K562 (cell line): ENCODE measurements around the gene RNF207. TPM values are rescaled to one million over a fixed set of nuclear protein-coding genes. Genes with fewer than 3 reads are reported as not detected.

ENCODE experiments used
- ATAC-seq: fragments of 200-7000 bp; cut with Tn5 transposase; 3 replicates; pipeline ENCODE4 v1.9.1; 2020; ENCODE audit warnings: moderate library complexity
- BruUV-seq: library from RNA; stranded (reverse); fragments of 400-500 nt; replicated peaks from 2 replicates; lab custom pipeline; 2021; lab: Mats Ljungman, UMichigan
- CTCF ChIA-PET: fragments of 300-600 bp; formaldehyde crosslinking; extraction: SDS; loops from one replicate; lab custom pipeline; 2021; ENCODE audit warnings: low intra/inter-chr PET ratio; lab: Yijun Ruan, JAX
- POLR2A ChIA-PET: fragments of 300-600, 350-650 bp; sonication (Branson Sonifier 250); formaldehyde crosslinking; extraction: SDS; loops from one replicate; lab custom pipeline; 2021; ENCODE audit warnings: antibody characterized with exemption, inconsistent platforms; lab: Yijun Ruan, JAX
- DNase-seq, 4 experiments: peaks; one replicate each; pipeline versions ENCODE4 v3.0.0 to v3.0.0-alpha.2; 2011 to 2018; ENCODE audit warnings: low spot score in 3 of 4, mixed read lengths in 3 of 4; ENCODE audit errors: extremely low read depth in 1 of 4
- FAIRE-seq: peaks from 2 replicates; lab custom pipeline; 2011; peaks lifted over from hg19 to GRCh38; lab: Jason Lieb, UNC
- H2AFZ ChIP-seq: 2 replicates; pipeline ENCODE4 v1.6.0; 2011; ENCODE audit warnings: low read depth, low read length, control low read depth, inconsistent platforms
- H3K27ac ChIP-seq: fragments of 200-600 bp; 3 replicates; pipeline ENCODE4 v1.8.0; 2011; ENCODE audit warnings: low read depth, mild to moderate bottlenecking, control low read depth, inconsistent platforms, low read length, moderate library complexity, mixed read lengths; ENCODE audit errors: extremely low read depth
- H3K27me3 ChIP-seq, 2 experiments: fragments of 300-600 bp in 1 of 2; 2 replicates in 1 of 2; 3 replicates in 1 of 2; pipeline versions ENCODE4 v1.6.0 to v1.8.0; 2011; ENCODE audit warnings: inconsistent platforms in 2 of 2, low read length in 2 of 2, mild to moderate bottlenecking in 1 of 2, mixed read lengths in 1 of 2, moderate library complexity in 1 of 2; ENCODE audit not compliant: control insufficient read depth in 2 of 2, insufficient read depth in 2 of 2
- H3K36me3 ChIP-seq: fragments of 300-600 bp; 3 replicates; pipeline ENCODE4 v1.8.0; 2011; ENCODE audit warnings: mild to moderate bottlenecking, low read length, inconsistent platforms; ENCODE audit not compliant: control insufficient read depth, insufficient read depth
- H3K4me1 ChIP-seq, 2 experiments: fragments of 200-600 bp in 1 of 2; replicated peaks in 1 of 2; 2 replicates in 1 of 2; 3 replicates in 1 of 2; pipeline versions ENCODE4 v1.5.1 to v1.8.0; 2011; ENCODE audit warnings: inconsistent platforms in 2 of 2, low read length in 2 of 2, mild to moderate bottlenecking in 1 of 2, mixed read lengths in 1 of 2, moderate library complexity in 1 of 2; ENCODE audit not compliant: control insufficient read depth in 2 of 2, insufficient read depth in 2 of 2
- H3K4me2 ChIP-seq: 2 replicates; pipeline ENCODE4 v1.6.1; 2011; ENCODE audit warnings: low read length, control low read depth, inconsistent platforms, mixed read lengths; ENCODE audit not compliant: insufficient read depth
- H3K4me3 ChIP-seq: fragments of 200-600 bp; sonication (generic), shearing (Covaris generic); 2 replicates; pipeline ENCODE4 v1.5.1; 2016; ENCODE audit warnings: control low read depth, inconsistent platforms
- H3K79me2 ChIP-seq: fragments of 200-600 bp; 3 replicates; pipeline ENCODE4 v1.8.0; 2011; ENCODE audit warnings: low read length, inconsistent platforms; ENCODE audit not compliant: control insufficient read depth, insufficient read depth
- H3K9ac ChIP-seq, 2 experiments: 2 replicates each; pipeline versions ENCODE4 v1.6.0 to v1.6.1; 2011; ENCODE audit warnings: low read depth in 2 of 2, low read length in 2 of 2, control low read depth in 1 of 2, inconsistent platforms in 1 of 2, mild to moderate bottlenecking in 1 of 2, mixed read lengths in 1 of 2; ENCODE audit not compliant: insufficient read depth in 1 of 2
- H3K9me1 ChIP-seq: one replicate; pipeline ENCODE4 v1.6.0; 2011; ENCODE audit warnings: inconsistent platforms, mild to moderate bottlenecking, low read length, moderate library complexity; ENCODE audit not compliant: control insufficient read depth, insufficient read depth
- H3K9me3 ChIP-seq: replicated peaks from 2 replicates; pipeline ENCODE4 v1.5.1; 2011; ENCODE audit warnings: low read depth, low read length, inconsistent platforms; ENCODE audit not compliant: control insufficient read depth, insufficient read depth
- H4K20me1 ChIP-seq: replicated peaks from 2 replicates; pipeline ENCODE4 v1.6.1; 2011; ENCODE audit warnings: low read length, inconsistent platforms, mixed read lengths; ENCODE audit not compliant: control insufficient read depth, insufficient read depth
- ATF1 ChIP-seq, 2 experiments: fragments of 450-650 bp in 1 of 2; IDR thresholded peaks; 2 replicates each; pipeline ENCODE4 v1.6.1; 2016; ENCODE audit warnings: missing compliant biosample characterization in 1 of 2, missing genetic modification characterization in 1 of 2
- CEBPB ChIP-seq: fragments of 450-650 bp; IDR thresholded peaks from 2 replicates; pipeline ENCODE4 v1.6.1; 2016; ENCODE audit warnings: missing genetic modification characterization, missing compliant biosample characterization
- FOXA3 ChIP-seq, 2 experiments: fragments of 450-650 bp in 1 of 2; sonication (generic) in 1 of 2; formaldehyde crosslinking; IDR thresholded peaks in 1 of 2; conservative IDR thresholded peaks in 1 of 2; 2 replicates each; pipeline versions ENCODE4 v1.4.0 to v1.8.0; 2020 to 2022; ENCODE audit warnings: mild to moderate bottlenecking in 2 of 2, missing genetic modification reagents in 1 of 2
- MIER1 ChIP-seq: fragments of 450-650 bp; IDR thresholded peaks from 2 replicates; pipeline ENCODE4 v1.6.1; 2016; ENCODE audit warnings: antibody characterized with exemption, mild to moderate bottlenecking, low read depth
- RBFOX2 ChIP-seq: fragments of 200-400 bp; formaldehyde crosslinking; IDR thresholded peaks from 2 replicates; pipeline ENCODE4 v1.6.1; 2017; ENCODE audit warnings: low read depth, mild to moderate bottlenecking, low read length, moderate library complexity
- RBM25 ChIP-seq: fragments of 200-400 bp; formaldehyde crosslinking; IDR thresholded peaks from 2 replicates; pipeline ENCODE4 v1.6.1; 2018; ENCODE audit warnings: low read length, low read depth, moderate library complexity; ENCODE audit not compliant: severe bottlenecking
- RBM34 ChIP-seq: fragments of 200-400 bp; formaldehyde crosslinking; IDR thresholded peaks from 2 replicates; pipeline ENCODE4 v1.6.1; 2018; ENCODE audit warnings: low read length, borderline replicate concordance; ENCODE audit not compliant: insufficient read depth
- ZNF134 ChIP-seq: fragments of 250-450 bp; sonication (Bioruptor Pico); conservative IDR thresholded peaks from 2 replicates; pipeline ENCODE4 v1.4.0; 2020
- WGBS: fragments of 100-300 bp; shearing (Covaris generic); methylation state at CpG from one replicate; pipeline ENCODE4 v1.1.6; 2016; ENCODE audit warnings: low coverage, mixed read lengths; ENCODE audit not compliant: insufficient coverage; ENCODE audit errors: missing lambda C conversion rate; 5-methylcytosine and 5-hydroxymethylcytosine counted together
- in situ Hi-C: fragments of 300-500 bp; cut with MboI; formaldehyde crosslinking; loops from 4 replicates; pipeline ENCODE4 v1.15.0; 2018; ENCODE audit warnings: inconsistent platforms, mixed read lengths
- intact Hi-C: fragments of 100-400 bp; cut with micrococcal nuclease; formaldehyde crosslinking; loops from 2 replicates; pipeline ENCODE4 v1.14.2; 2022
- polyA plus RNA-seq, 8 experiments: library from polyadenylated mRNA; depleted of rRNA in 4 of 8; stranded (reverse) in 5 of 8; unstranded in 3 of 8; fragments of >200 nt; fragmentation: Nextera tagmentation in 2 of 8; fragmentation: Illumina TruSeq in 1 of 8; extraction: Ambion mirVana in 2 of 8; extraction: Trizol in 1 of 8; gene quantifications; 2 replicates each; pipeline versions ENCODE4 v1.2.1 to v1.2.3, GENCODE V29; 2011 to 2014; ENCODE audit warnings: inconsistent platforms in 1 of 8, missing spikeins in 1 of 8
- total RNA-seq, 7 experiments: library from RNA; depleted of rRNA in 6 of 7; stranded (reverse); fragments of >200 nt in 6 of 7; fragmentation: Illumina TruSeq in 2 of 7; extraction: Trizol in 2 of 7; gene quantifications; 2 replicates each; pipeline versions ENCODE4 v1.2.1 to v1.2.3, GENCODE V29; 2011 to 2021; ENCODE audit warnings: low replicate concordance in 1 of 7
- TF ChIP-seq, protein P1 (sequence below): sonication (generic); formaldehyde crosslinking; IDR thresholded peaks from 2 replicates; pipeline ENCODE4 v1.8.0; 2022; ENCODE audit warnings: mild to moderate bottlenecking, missing genetic modification reagents
- TF ChIP-seq, protein P2 (sequence below): fragments of 250-450 bp; sonication (Bioruptor Pico); IDR thresholded peaks from 2 replicates; pipeline ENCODE4 v1.4.0; 2020; ENCODE audit warnings: mild to moderate bottlenecking
- TF ChIP-seq, protein P3 (sequence below): fragments of 450-650 bp; IDR thresholded peaks from 2 replicates; pipeline ENCODE4 v1.6.1; 2016; ENCODE audit warnings: antibody characterized with exemption

RNF207 gene
- total and polyA plus RNA-seq, 9 of the 15 experiments (the other 6 are each of a cell fraction or from before 2014, with no cell fraction given) = 2.7 to 30.6 (median 12.9) TPM

GRCh38 chr1:6208723-6209660, 3.1 kb downstream of the RNF207 start (continued):
- no peak for TF ChIP-seq CEBPB
- peak in 1 of 2 experiments; percentile 28; a peak in 2 of 4 replicates for TF ChIP-seq FOXA3 (CRISPR knock-in tag; conservative IDR thresholded peaks at IDR 0.05 in 1 of 2, IDR thresholded peaks at IDR 0.05 in 1 of 2)
- TF ChIP-seq, protein P1, sequence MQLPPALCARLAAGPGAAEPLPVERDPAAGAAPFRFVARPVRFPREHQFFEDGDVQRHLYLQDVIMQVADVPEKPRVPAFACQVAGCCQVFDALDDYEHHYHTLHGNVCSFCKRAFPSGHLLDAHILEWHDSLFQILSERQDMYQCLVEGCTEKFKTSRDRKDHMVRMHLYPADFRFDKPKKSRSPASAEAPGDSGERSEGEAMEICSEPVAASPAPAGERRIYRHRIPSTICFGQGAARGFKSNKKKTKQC (CRISPR knock-in tag) = peak; percentile 77; the same call in 1 of the 2 replicates
- TF ChIP-seq ZNF134 (CRISPR knock-in tag) = no peak
- TF ChIP-seq RBM25 = no peak

GRCh38 chr1:6209661-6210580, 4.0 kb downstream of the RNF207 start:
- Histone ChIP-seq H3K27ac (peak overlapping the region; percentile 75; the same call in 2 of the 3 replicates), H3K9ac (peak overlapping the region; percentile 68 to 95), H3K4me3 (peak overlapping the region; percentile 41), H4K20me1 (no peaks in the 10 kb centered on the region), H3K79me2 (peaks cover 49% of the 10 kb centered on the region), H2AFZ (peak overlapping the region; percentile 86), H3K27me3 (no peaks in the 10 kb centered on the region), H3K4me1 (peaks cover 7 to 72% of the 10 kb centered on the region in 2 experiments; a peak in 4 of 5 replicates), H3K36me3 (peaks cover 56% of the 10 kb centered on the region; the same call in 2 of the 3 replicates), H3K9me1 (peaks cover 4% of the 10 kb centered on the region), H3K9me3 (no peaks in the 10 kb centered on the region), H3K4me2 (peak overlapping the region; percentile 71)
- ChIA-PET CTCF (no interaction called here), POLR2A (interaction anchor here (0.6 to 1.9 kb wide), 5 partner anchors 8 to 298 kb away, joined by 3 to 6 read pairs (median 4); no protein-coding TSS in a partner anchor)
- no peak for FAIRE-seq
- in situ Hi-C loops (no loop called here), intact Hi-C loops (no loop called here)
- no TSS peak for BruUV-seq
- 74% methylated on average over 15 of the region's 17 CpGs for WGBS
- peak; percentile 4; the same call in 1 of the 3 replicates for ATAC-seq
- DNase-seq = peak; percentile 38 to 51 (median 40)
- 0 out of 2 replicates have a peak, but pooled peaks have one; percentile 47 for TF ChIP-seq RBFOX2
- TF ChIP-seq, protein P2, sequence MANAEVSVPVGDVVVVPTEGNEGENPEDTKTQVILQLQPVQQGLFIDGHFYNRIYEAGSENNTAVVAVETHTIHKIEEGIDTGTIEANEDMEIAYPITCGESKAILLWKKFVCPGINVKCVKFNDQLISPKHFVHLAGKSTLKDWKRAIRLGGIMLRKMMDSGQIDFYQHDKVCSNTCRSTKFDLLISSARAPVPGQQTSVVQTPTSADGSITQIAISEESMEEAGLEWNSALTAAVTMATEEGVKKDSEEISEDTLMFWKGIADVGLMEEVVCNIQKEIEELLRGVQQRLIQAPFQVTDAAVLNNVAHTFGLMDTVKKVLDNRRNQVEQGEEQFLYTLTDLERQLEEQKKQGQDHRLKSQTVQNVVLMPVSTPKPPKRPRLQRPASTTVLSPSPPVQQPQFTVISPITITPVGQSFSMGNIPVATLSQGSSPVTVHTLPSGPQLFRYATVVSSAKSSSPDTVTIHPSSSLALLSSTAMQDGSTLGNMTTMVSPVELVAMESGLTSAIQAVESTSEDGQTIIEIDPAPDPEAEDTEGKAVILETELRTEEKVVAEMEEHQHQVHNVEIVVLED = no peak
- 0 out of 2 replicates have a peak, but pooled peaks have one; percentile 30 for TF ChIP-seq MIER1
- TF ChIP-seq ATF1 (CRISPR knock-in tag; IDR thresholded peaks at IDR 0.05) = no peak
- 0 out of 2 replicates have a peak, but pooled peaks have one; percentile 8 for TF ChIP-seq ATF1 (tag; IDR thresholded peaks at IDR 0.05)
- no peak for TF ChIP-seq RBM34
- TF ChIP-seq, protein P3, sequence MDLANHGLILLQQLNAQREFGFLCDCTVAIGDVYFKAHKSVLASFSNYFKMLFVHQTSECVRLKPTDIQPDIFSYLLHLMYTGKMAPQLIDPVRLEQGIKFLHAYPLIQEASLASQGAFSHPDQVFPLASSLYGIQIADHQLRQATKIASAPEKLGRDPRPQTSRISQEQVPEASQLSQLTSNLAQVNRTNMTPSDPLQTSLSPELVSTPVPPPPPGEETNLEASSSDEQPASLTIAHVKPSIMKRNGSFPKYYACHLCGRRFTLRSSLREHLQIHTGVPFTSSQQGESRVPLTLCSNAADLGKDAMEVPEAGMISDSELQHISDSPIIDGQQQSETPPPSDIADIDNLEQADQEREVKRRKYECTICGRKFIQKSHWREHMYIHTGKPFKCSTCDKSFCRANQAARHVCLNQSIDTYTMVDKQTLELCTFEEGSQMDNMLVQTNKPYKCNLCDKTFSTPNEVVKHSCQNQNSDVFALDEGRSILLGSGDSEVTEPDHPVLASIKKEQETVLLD = no peak
